OCI-LY7 (cell line): ENCODE measurements around the gene SNAP25.

ENCODE experiments used
- EZH2phosphoT487 ChIP-seq: fragments of 200-600 bp; sonication (generic); IDR thresholded peaks from 2 replicates; pipeline ENCODE4 v1.6.1; 2018; ENCODE audit warnings: low read depth, borderline replicate concordance, mild to moderate bottlenecking, mixed run types, antibody characterized with exemption, low read length, moderate library complexity, mixed read lengths
- TF ChIP-seq, protein P1 (sequence below): fragments of 200-600 bp; sonication (generic); conservative IDR thresholded peaks from 2 replicates; pipeline ENCODE4 v1.5.1; 2014; ENCODE audit warnings: mild to moderate bottlenecking, antibody characterized with exemption, low read length, moderate library complexity, mixed read lengths

DNA sequence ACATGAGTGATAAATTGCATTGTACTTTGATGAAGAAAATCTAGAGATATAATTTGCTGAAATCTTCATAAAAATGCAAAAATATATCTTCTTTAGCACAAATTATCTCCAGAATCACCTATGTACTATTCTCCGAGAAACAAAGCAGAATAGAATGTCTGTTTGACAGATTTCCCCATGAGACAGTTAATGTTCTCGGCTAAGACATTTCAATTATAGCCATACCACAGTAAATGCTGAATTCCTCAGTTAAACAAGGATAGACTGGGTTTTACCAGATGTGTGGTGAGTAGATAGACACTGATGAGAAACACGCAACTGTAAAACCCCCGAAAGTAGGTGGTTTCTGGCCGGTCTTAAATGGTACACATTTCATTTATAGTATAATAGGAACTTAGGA is 69.8 kb downstream of the SNAP25 start:
- no peak for TF ChIP-seq EZH2phosphoT487
- TF ChIP-seq, protein P1, sequence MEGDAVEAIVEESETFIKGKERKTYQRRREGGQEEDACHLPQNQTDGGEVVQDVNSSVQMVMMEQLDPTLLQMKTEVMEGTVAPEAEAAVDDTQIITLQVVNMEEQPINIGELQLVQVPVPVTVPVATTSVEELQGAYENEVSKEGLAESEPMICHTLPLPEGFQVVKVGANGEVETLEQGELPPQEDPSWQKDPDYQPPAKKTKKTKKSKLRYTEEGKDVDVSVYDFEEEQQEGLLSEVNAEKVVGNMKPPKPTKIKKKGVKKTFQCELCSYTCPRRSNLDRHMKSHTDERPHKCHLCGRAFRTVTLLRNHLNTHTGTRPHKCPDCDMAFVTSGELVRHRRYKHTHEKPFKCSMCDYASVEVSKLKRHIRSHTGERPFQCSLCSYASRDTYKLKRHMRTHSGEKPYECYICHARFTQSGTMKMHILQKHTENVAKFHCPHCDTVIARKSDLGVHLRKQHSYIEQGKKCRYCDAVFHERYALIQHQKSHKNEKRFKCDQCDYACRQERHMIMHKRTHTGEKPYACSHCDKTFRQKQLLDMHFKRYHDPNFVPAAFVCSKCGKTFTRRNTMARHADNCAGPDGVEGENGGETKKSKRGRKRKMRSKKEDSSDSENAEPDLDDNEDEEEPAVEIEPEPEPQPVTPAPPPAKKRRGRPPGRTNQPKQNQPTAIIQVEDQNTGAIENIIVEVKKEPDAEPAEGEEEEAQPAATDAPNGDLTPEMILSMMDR: no peak
